Body of pancreas (tissue), 4 donors: ENCODE data around the gene ANXA10.

Source experiments
- CTCF ChIP-seq, 7 experiments: fragments of 450-650 bp in 4 of 7; fragments of 200-600 bp in 3 of 7; sonication (generic) in 3 of 7; IDR thresholded peaks; one replicate each; pipeline ENCODE4 v1.5.1; 2016 to 2019; ENCODE audit warnings: antibody characterized with exemption in 7 of 7
- POLR2A ChIP-seq, 3 donors: fragments of 450-650 bp; IDR thresholded peaks; one replicate each; pipeline ENCODE4 v1.6.1; 2016; ENCODE audit warnings: antibody characterized with exemption in 3 of 3, mild to moderate bottlenecking in 2 of 3

- no peak for TF ChIP-seq CTCF (IDR thresholded peaks at IDR 0.05)
- TF ChIP-seq POLR2A (IDR thresholded peaks at IDR 0.05): no peak
Observed at GRCh38 chr4:168097161-168097560, 4.8 kb downstream of the ANXA10 start.
